Vagina (tissue), 2 donors: ENCODE measurements around the gene TGFBR2.

Experiments used
- POLR2A ChIP-seq, 2 donors: fragments of 450-650 bp; IDR thresholded peaks; one replicate each; pipeline ENCODE4 v1.6.1; 2017; ENCODE audit warnings: antibody characterized with exemption in 2 of 2, mild to moderate bottlenecking in 2 of 2, moderate library complexity in 2 of 2
- POLR2AphosphoS5 ChIP-seq, 2 donors: sonication (generic); formaldehyde crosslinking; IDR thresholded peaks; one replicate each; pipeline ENCODE4 v1.9.0; 2017; ENCODE audit warnings: antibody characterized with exemption in 2 of 2, mild to moderate bottlenecking in 2 of 2, low read depth in 1 of 2; ENCODE audit not compliant: insufficient read depth in 1 of 2

DNA sequence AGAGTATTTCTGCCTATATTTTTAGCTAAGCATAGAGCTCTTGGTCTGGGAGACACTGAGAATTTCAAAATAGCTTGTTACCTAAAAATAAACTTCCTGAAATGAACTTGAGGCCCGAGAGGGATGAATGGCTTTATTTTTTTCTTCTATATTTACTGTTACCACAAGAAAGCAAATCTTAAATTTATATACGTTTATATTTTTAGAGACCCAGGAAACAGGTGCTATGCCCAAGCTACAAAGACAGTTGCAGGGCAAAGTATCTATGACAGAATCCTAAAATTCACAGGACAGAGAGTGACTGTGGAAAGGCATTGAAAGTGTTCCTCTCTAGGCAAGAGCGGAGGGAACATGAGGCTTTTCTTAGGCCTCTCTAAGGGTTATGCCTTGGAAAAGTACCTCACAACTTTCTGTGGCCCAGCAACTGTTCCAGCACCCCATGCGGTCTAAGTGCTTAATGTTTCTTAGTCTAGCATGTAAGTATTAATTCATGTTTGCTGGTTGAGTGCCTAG is 36.5 kb downstream of the TGFBR2 start:
- TF ChIP-seq POLR2AphosphoS5 (IDR thresholded peaks at IDR 0.05; ENCODE audit: insufficient read depth in 1 of 2, low read depth in 1 of 2) = no peak
- TF ChIP-seq POLR2A (IDR thresholded peaks at IDR 0.05) = no peak
